Stimulated activated CD8-positive, alpha-beta memory T cell treated with anti-CD3 and anti-CD28 coated beads, Interleukin-15, amount 100 ng/mL, for 48 hours (primary cell): ENCODE results near the gene ATP1A4.
"Not testable (repeated sequence)": the region's sequence is repeated elsewhere in the genome, so short reads cannot be mapped to it uniquely, and the experiment has no call there.

ENCODE experiments used
- DNase-seq, 2 donors: peaks; one replicate each; pipeline ENCODE4 v3.0.0-alpha.2; 2020; ENCODE audit warnings: low read depth in 2 of 2

ATP1A4 gene

GRCh38 chr1:160151303-160151702 lies at the start of gene ATP1A4:
TSS of gene ATP1A4 (plus strand) at chr1:160151603. CDS start at chr1:160152041, 438 bp downstream.
- no peak for DNase-seq

- no peak for DNase-seq
Measured at GRCh38 chr1:160101717-160102522, 49.5 kb upstream of the ATP1A4 start.

- no peak for DNase-seq
Measured at GRCh38 chr1:160103658-160104408, 47.6 kb upstream of the ATP1A4 start.

GRCh38 chr1:160104486-160104885 lies 46.9 kb upstream of the ATP1A4 start:
- no peak for DNase-seq

- DNase-seq, result no peak
Measured at GRCh38 chr1:160105155-160105554, 46.2 kb upstream of the ATP1A4 start.

GRCh38 chr1:160107512-160107911 lies 43.9 kb upstream of the ATP1A4 start:
- no peak for DNase-seq

GRCh38 chr1:160108888-160109662 lies 42.3 kb upstream of the ATP1A4 start:
- no peak for DNase-seq

GRCh38 chr1:160109686-160110085 lies 41.7 kb upstream of the ATP1A4 start:
- DNase-seq, result no peak

GRCh38 chr1:160111462-160111861 lies 39.9 kb upstream of the ATP1A4 start:
- not testable (repeated sequence) for DNase-seq

GRCh38 chr1:160112357-160112756 lies 39.0 kb upstream of the ATP1A4 start:
- no peak for DNase-seq

GRCh38 chr1:160113407-160113806 lies 38.0 kb upstream of the ATP1A4 start:
- no peak for DNase-seq

GRCh38 chr1:160114085-160114484 lies 37.3 kb upstream of the ATP1A4 start:
- no peak for DNase-seq

GRCh38 chr1:160115545-160116282 lies 35.7 kb upstream of the ATP1A4 start, which contains the start of gene ATP1A2:
TSS of gene ATP1A2 (plus strand) at chr1:160115759. CDS start at chr1:160115862, 103 bp downstream.
- DNase-seq, result no peak

- no peak for DNase-seq
Measured at GRCh38 chr1:160116283-160117147, 34.9 kb upstream of the ATP1A4 start.

GRCh38 chr1:160117300-160117699 lies 34.1 kb upstream of the ATP1A4 start:
- no peak for DNase-seq

GRCh38 chr1:160117709-160118183 lies 33.7 kb upstream of the ATP1A4 start:
- no peak for DNase-seq

- no peak for DNase-seq
Measured at GRCh38 chr1:160118928-160119327, 32.5 kb upstream of the ATP1A4 start.

- no peak for DNase-seq
Measured at GRCh38 chr1:160120797-160121196, 30.6 kb upstream of the ATP1A4 start.

- no peak for DNase-seq
Measured at GRCh38 chr1:160121388-160121787, 30.0 kb upstream of the ATP1A4 start.

GRCh38 chr1:160122978-160123495 lies 28.4 kb upstream of the ATP1A4 start:
- DNase-seq, result no peak
